DMS53 treated with DMSO at 0.1 percent for 48 hours (cell line): Measurements from ENCODE around the gene SPOCD1.

Source experiments
- DNase-seq: peaks from one replicate; lab custom pipeline; 2025; ENCODE audit not compliant: unreplicated experiment; lab: John Stamatoyannopoulos, UW

The SPOCD1 gene

DNA sequence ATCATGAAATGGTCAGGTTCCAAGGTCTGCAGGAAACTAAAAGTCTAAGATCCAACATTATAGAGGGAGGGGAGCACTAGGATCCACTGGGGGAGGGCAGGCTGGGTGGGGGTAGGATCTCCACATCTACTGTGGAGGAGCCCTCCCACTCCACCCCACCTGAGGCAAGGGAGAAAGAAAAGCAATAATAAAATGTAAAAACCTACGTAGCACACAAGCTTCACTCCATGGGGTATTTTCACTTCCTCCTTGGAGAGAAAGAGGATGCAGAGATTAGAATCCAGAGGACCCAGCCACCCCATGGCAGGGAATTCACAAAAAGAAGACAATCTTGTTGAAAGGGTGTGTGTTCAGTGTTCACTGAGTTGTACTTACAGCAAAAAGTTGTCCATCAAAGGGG, 14.4 kb downstream of the SPOCD1 start:
- DNase-seq, result no peak

DNA sequence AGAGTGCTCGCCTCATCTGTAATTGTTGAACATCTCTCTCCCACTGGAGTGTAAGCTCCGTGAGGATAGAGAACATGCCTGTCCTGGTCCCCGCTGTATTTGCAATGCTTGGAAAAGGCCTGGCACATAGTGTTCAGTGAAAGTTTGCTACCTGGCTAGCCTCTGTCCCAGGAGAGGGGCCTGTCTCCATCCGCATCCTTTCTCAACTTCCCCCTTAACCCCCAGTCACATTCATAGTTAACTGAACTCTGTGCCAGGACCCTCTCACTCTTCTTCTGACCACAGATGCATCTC, 15.2 kb downstream of the SPOCD1 start:
- DNase-seq, result no peak

DNA sequence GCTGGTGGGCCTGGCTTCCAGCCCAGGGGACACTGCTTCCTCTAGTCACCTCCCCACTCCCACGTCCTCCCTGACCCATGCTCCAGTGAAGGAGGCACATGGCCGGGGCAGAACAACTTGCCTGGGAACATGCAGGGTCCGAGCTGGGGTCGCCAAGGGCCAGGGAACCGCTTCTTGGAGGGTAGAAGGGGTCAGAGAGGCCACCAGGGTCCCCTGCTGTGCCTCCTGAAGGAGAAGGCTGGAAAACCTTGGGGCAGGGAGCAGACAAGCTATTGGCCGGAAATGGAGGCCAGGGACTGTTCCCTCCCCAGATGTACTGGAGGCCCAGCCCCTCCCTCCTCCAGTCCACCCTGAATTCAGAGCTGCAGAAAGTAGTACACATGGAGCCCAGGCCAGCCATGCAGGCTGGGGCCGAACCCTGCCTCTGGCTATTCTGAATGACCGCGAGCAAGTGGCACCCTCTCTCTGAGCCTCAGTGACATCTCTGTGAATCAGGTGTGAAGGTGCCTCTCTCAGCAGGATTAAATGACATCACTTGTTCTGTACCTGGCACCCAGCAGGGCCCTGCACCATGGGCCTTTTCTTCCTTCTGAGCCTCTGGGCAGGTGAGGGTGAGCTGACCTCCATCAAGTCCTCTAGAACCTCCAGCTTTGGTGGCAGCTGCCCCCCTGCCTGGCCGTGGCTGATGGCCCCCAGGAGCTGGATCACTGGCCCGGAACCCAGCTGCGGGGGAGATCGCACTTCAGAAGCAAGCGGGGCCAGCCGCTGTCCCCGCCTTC, 15.7 kb downstream of the SPOCD1 start:
- DNase-seq, result no peak

DNA sequence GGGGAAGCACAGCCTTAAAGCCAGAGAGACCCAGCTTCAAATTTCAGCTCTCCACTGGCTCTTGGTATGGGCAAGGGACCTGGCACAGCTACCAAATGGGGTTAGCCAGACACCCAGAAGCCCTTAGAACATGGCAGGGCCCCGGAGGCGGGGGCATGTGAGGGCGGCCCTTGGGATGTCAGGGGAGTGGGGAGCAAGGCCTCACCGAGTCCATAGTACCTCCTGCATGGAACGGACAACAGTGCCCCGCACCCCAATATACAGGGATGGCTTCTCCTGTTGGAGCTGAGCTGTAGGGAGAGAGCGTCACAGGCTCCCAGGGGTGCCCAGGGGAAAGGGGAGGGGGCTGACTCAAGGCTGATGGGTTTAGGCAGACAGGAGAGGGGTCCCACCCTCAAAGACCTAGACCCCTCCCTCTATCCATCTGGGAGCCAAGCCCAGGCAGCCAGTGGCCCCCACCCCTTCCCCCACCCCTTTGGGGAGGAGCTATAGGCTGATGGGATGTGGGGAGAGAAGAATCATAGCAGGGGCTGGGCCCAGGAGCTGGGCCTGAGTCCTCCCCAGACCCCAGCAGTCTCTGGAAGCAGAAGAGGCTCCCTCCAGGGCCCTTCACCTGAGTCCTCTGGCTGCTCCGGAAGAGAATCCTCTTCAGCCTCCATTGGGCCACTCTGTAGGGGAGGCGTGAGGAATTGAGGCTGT, 16.5 kb downstream of the SPOCD1 start:
- DNase-seq, result no peak

DNA sequence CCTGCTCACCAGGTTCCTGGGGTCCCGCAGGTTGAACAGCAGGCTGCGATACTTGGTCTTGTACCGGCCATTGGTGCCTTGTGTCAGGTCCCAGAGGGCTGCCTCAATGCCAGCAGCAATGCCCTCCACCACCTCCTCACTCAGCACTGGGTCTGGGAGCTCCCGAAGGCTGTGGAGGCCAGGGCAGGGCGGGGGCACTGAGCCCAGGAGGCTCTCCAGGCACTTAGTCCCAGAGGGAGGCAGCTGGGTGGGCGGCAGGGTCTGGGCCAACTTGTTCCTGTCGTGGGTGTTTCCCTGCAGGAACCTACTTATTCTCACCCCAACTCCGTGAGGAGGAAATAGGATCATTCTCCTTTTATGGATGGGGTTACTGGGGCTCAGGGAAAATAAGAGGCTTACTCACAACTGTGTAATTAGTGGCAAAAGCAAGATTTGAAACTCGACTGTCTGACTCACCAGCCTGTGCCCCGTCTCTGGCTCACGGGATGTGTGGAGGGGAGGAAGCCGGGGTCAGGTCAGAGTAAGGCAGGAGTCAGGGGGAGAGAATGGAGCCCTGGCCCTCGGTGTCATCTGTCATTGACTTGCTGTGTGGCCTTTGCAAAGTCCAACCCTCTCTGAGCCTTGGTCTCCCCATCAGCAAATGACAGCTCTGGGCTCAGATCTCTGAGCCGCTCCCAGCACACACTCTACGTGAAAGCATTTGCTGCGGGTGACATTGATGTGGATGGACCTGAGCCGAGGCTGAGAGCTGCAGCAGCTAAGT, 17.2 kb downstream of the SPOCD1 start:
- DNase-seq, result no peak

DNA sequence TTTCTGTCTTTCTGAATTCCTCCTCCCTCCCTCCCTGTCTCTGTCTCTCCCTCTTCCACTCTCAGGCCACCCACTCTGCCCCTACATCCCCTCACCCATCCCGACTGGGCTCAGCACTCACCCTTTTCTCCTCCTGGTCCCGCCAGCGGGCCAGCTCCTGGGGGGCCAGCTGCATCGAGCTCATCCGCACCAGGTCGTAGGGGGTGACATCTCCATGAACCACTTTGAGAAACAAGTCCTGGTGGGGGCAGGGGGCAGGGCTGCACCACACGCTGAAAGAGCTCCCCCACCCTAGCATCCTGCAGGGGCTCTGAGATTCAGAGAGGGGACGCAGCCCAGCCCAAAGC, 17.8 kb downstream of the SPOCD1 start:
- no peak for DNase-seq

DNA sequence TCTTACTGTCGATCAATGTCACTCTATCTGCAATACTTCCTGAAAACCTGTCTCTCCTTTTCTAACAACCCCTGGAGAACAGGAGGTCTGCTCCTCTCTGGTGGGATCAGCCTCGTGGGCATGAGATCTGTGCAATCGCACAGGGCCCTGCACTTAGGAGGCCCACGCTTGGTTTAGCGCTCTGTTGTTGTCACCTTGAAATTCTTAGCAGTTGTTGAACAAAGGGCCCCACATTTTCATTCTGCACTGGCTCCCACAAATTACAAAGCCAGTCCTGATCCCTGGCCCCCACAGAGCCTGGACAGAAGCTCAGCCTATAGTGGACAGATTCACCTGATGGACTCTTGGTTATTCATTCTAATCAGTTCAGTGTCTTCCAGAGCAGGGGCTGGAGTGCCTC, 18.6 kb downstream of the SPOCD1 start:
- DNase-seq, result no peak

DNA sequence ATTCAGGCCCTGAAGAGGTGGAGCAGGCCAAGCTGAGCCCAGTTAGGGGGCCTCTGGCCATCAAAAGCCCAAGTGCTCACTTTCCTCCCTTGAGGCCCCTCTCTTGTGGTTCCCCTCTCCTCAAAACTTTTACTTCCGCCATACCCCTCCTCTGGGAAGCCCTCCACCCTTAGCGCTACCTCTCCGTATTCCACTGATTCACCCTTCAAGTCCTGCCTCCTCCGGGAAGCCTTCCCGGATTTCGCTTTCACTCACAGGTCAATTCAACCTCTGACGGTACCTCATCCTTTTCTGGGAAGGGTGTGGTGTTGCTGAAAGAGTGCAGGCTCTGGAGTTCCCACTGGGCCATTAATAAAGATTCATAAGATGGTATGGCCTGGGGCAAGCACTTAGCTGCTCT, 19.1 kb downstream of the SPOCD1 start:
- DNase-seq, result no peak

DNA sequence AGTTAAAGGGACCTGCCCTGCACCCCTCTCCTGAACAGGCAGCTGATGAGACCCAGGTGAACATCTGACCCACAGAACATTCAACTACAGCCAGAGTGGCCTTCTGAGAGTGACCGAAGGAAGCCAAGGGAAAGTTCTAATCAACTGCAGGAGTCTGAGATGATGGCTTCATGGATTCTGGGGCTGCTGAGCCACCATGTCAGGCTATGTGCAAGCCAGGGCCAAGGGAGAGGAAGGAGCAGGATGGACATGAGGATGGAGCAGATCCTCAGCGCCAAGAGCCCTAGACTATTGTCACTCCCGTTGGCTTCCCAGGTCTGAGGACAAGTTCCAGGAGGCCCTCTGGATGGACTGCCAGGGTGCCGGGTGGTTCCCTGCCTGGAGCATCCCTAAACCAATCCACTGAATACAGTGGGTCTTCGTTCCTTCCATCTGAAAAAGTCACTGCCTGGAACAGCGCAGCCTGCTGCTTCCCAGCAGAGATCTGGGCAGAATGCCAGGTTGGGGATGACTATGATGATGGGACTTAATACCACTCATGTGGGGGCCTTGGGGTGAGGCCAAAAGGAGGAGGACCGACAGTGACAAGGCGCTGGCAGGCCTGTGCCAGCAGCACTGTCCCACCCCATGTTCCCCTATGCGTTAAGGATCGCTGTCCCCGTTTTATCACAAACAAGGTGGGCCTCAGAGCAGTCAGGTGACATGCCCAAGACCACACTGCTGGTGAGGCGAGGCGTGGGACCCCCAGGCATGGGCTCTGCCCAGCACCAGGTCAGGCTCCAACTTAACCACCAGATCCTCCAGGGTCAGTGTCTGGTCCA, 19.8 kb downstream of the SPOCD1 start:
- DNase-seq, result no peak

DNA sequence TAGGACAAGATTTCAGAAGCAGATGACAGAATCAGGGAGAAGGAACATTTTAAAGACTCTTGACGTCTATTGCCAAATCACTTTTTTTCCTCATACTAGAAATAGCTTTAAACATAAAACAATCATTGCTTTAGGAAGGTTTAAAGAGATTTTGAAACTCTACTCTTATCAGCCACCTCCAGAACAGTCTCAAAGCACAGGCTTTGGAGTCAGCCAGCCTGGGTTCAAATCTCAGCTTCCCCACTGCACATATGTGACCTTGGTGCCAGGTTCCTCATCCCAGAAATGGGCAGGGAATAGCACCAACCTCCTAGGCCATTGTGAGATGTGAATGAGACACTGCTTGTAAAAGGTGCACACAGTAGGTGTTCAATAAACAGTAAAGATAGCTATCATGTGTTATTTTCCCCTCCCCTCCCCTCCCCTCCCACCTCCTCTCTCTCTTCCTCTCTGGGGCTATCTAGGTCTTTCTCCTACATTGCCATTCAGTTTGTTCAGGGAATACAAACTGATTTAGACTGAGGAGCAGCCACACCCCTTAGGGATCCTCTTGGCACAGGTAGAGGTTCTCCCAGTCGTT, 20.6 kb downstream of the SPOCD1 start:
- no peak for DNase-seq

DNA sequence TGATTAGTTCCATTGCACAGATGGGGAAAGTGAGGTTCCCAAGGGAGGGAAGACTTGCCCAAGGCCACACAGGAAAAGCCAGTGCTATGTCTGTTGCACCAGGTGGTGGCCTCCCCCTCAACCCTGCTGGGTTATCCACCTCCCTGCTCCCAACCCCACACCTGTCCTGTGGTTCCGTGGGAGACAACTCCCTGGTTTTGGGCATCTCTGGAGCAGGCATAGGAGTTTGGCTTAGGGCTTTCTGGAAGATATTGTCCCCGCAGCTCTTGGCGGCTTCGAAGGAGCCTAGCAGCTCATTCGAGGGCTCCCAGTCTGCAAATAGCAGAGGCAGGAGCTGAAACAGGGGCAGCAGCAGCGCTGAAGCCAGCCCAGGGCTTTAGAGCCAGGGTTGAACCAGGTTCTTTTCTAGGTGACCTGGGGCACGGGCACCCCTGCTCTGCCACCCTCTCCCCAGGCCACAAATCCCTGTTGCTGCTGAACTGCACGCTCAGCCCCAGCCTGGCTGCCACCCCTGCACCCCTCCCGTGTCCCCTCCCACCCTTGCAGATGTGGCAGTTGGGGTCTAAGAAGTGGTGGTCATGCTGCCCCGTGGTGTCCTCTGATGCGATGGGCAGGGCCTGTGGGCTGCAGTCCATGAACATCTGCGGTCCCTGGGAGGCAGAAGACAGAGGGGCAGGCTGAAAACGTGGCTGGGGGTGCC, 22.1 kb downstream of the SPOCD1 start:
- DNase-seq, result no peak

DNA sequence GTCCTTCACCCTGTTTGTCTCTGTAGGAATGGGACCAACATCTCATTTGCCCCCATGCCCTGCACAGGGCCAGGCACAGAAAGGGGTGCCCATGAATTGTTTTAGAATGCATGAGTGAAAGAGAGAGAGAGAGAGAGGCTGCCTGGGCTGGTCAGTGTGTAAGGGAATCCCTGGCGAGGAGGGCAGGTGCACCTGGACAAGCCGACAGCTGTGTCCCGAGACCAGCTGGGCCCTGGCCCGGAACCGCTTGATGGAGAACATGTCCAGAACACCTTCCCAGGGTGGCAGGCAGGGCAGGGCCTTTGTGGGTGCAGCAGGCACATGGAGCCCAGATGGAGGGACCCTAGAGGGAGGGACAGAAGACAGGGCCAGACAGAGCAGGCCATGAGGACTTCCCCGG, 22.7 kb downstream of the SPOCD1 start:
- DNase-seq, result no peak

DNA sequence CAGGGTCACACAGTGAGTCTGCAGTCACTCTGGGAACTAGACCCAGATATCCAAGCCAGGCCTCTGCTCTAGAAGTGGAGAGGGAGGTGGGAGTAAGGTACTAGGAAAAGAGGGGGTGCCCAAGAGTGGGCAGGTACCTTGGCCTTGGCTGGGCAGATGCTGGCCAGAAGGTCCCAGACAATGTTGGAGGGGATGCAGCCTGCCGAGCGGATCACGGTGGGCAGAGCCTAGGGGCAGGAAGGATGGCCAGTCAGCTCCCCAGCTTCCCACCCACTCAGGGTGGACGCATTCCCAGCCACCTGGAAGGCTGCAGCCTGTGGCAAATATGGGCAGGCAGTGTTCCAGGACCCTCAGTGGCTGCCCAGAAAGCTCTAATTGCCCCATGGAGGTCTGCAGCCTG, 23.3 kb downstream of the SPOCD1 start:
- DNase-seq, result no peak

DNA sequence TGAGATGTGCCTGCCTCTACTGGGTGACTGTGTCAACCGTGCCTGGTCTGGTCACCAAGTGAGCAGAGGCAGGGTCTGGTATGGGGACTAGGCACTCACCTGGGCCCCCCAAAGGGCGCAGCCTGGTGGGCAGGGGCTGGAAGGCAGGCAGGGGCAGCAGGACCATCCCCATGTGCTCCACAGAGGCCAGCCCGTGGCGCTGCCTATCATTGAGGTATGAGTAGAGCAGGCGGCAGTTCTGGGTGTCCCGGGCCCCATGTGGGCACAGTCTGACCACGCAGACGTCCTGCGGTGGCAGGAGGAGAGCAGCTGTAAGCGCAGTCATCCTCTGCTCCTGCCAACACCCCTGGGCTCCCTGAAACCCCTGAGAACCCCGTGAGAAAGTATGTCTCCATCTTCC, 23.7 kb downstream of the SPOCD1 start:
- DNase-seq, result no peak

DNA sequence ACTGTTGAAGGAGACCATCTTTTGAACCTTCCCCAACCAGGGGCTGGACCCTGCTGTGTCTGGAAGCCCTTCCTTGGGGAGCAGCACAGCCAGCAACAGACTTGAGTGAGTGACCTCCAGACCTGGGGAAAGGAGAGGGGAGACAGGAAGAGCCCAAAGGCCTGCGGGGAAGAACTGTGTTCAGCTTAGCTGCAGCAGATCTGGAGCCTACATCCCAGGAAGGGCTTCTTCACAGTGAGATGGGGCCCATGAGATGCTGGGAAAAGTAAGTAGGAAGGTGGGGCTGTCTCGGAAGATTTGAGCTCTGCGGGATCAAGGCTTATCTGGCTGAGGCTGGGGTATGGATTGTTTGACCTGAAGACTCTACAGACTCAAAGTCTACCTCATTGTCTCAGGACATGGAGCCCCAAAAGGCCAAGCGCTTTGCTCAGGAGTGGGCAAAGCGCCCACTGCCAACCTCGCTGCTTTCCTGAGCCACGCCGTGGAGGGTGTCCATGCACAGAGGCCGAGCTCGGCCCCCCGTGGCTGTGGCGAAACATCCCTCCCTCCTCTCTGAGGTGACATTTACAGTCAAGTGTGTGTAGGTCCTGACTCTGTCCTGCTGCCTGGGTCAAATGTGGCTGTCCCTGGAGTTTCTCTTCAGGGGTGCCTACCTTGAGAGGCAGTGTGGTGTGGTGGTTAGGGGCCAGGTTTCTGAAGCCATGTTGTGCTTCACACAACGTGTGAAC, 24.5 kb downstream of the SPOCD1 start:
- no peak for DNase-seq

DNA sequence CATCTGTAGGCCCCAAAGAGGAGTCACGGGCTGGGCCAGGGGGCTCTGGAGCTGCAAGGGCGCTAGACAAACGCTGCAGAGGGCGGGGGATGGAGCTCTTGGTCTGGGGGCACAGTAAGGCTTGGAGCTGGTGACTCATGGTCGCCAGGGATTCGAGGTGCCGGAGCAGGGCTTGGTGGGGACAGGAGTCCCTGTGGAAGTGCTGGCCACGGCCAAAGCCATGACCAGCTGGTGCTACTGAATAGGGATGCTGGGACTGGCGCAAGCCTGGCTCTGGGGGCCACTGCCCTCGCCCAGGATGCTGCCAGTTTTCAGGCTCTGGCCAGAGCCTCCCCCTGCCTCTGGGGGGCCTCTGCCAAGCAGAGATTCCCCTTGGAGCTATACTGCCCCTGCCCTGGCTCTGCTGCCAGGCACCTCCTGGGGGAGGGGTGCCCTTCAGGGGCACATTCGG, 25.2 kb downstream of the SPOCD1 start:
- DNase-seq, result no peak

DNA sequence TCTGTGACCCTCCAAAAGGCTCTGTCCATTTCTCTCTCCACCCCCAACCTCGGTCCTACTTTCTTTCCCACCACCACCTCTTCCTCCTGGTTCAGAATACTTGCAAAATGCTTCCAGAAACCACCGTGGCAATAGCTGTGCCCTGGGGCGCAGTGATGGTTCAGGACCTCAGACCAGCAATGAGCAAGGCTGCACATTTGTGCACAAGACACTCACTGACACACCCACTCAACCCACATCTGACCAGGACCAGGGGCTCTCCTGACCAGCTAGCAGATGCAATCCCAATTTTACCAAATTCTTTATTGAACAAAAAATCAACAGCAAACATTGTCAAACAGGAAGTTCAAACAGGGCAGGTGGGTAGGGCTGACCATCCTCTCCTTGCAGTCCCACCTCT, 25.7 kb downstream of the SPOCD1 start:
- DNase-seq, result no peak

DNA sequence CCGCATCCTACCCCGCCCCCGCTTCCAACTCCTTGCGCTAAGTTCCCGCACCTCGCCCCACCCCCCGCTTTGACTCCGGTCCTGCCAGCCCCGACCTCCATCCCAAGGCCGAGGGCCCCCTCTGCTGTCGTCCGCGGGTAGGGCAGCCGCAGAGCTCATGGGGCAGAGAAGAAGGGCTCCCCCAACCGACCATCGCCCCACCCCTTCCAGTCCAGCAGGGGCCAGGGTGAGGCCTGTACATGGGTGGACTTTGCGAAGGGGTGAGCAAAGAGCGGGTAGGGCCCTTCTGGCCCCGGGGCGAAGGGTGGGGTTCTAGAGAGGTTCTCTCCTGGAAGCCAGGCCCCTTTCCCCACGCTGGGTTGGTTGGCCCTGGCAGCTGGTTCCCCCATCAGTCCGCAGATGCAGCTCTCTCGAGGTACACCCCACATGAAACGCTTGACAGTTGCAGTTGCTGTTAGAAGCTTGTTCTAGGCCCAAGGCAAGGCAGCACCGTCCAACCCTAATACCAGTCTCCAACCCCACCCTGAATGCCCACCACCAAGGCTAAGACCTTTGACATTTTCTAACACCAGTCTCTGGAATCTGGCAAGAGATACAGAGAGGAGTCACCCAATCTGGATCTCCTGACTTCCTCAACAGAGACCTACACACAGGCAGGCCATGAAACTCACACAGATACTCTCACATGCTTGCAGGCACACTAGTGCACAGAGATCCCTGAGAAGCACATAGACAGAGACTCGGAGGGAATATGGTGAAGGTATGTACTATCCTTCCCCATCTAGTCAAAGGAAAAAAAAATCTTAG, 26.4 kb downstream of the SPOCD1 start:
- DNase-seq, result peak; percentile 64

DNA sequence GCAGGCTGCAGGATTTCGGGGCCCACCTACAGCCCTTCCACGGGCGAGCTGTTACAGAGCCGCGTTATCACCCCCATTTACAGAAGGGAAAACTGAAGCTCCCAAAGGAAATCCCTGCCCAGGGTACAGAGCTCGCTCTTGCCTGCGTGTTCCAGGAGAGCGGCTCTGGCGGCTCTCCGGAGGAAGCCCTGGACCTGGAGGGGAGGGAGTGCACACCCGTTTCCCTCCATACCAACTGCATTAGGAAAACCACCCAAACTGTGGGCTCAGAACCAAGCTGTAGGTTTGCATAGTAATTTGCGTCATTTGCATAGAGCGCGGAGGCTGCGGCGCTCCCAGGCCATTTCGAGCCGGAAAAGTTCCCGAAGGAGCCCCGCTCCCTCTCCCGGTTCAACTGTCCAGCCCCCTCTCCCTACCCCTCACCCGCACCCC, 27.0 kb downstream of the SPOCD1 start:
- peak; percentile 71 for DNase-seq
